Activated CD8-positive, alpha-beta T cell treated with anti-CD3 and anti-CD28 coated beads for 36 hours (primary cell): Measurements from ENCODE around the gene DDX1. TPM values are rescaled to one million over a fixed set of nuclear protein-coding genes. Genes with fewer than 3 reads are reported as not detected.

Experiments
- ATAC-seq: fragments of 200-7000 bp; cut with Tn5 transposase; one replicate; pipeline ENCODE4 v1.10.0; 2021; ENCODE audit warnings: mild to moderate bottlenecking, moderate library complexity
- CTCF ChIA-PET: fragments of 350-600 bp; sonication (Branson Sonifier 250); formaldehyde crosslinking; loops from one replicate; lab custom pipeline; 2021; ENCODE audit warnings: antibody characterized with exemption; lab: Charles Lee
- POLR2A ChIA-PET: fragments of 350-600 bp; sonication (Branson Sonifier 250); formaldehyde crosslinking; loops from one replicate; lab custom pipeline; 2021; ENCODE audit warnings: antibody characterized with exemption; lab: Charles Lee
- DNase-seq: peaks from one replicate; pipeline ENCODE4 v3.0.0-alpha.2; 2020
- H3K27ac Mint-ChIP-seq: one replicate; pipeline ENCODE4 v1.8.0; 2021; ENCODE audit warnings: mild to moderate bottlenecking, mixed read lengths
- H3K27me3 Mint-ChIP-seq: one replicate; pipeline ENCODE4 v1.8.0; 2021; ENCODE audit warnings: mixed read lengths
- H3K36me3 Mint-ChIP-seq: one replicate; pipeline ENCODE4 v1.8.0; 2021; ENCODE audit warnings: low read depth, mixed read lengths
- H3K4me1 Mint-ChIP-seq: one replicate; pipeline ENCODE4 v1.8.0; 2021; ENCODE audit warnings: low read depth, mixed read lengths
- H3K4me3 Mint-ChIP-seq: one replicate; pipeline ENCODE4 v1.8.0; 2021; ENCODE audit warnings: mild to moderate bottlenecking, moderate library complexity, mixed read lengths
- H3K9me3 Mint-ChIP-seq: one replicate; pipeline ENCODE4 v1.8.0; 2021; ENCODE audit warnings: mixed read lengths
- intact Hi-C: fragments of 100-400 bp; cut with micrococcal nuclease; formaldehyde crosslinking; loops from one replicate; pipeline ENCODE4 v1.10.0; 2022
- total RNA-seq, 2 experiments: library from RNA; stranded (reverse); gene quantifications; one replicate each; pipeline ENCODE4 v1.2.3, GENCODE V29; 2021
- TF ChIP-seq, protein P1 (sequence below): fragments of 200-600 bp; IDR thresholded peaks from one replicate; pipeline ENCODE4 v1.8.0; 2022; ENCODE audit warnings: antibody characterized with exemption, mild to moderate bottlenecking

The DDX1 gene
- total RNA-seq, 2 experiments from 2014 or later: 90.3 to 92.5 TPM

DNA sequence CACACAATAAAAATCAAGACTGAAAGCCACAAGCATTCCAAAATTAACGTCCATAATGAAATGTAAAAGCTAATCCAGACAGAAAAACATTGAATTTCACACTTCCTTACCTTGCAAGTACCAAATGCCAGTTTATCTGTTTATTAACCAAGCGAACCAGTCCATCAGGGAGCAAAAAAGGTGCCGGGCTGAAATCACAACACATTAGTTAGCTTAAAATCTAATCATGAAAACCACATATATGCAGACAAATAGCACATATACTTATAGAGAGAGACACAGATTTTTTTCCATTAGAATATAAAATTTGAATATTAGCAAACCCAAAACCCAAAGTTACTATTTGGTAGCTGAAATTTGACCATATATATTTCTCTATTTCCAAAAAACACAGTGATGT lies 37.7 kb upstream of the DDX1 start:
- ChIA-PET CTCF (interaction anchor here (0.7 to 2.9 kb wide), 2 partner anchors 23 to 25 kb away, joined by 3 to 13 read pairs; no protein-coding TSS in a partner anchor), POLR2A (no interaction called here)
- ATAC-seq (no peak), DNase-seq (no peak)
- H3K4me3 Mint-ChIP-seq: no peak overlapping the region
- H3K4me1 Mint-ChIP-seq: peaks cover 12% of the 10 kb centered on the region
- peaks cover 21% of the 10 kb centered on the region for H3K36me3 Mint-ChIP-seq
- intact Hi-C loops: no loop called here
- TF ChIP-seq, protein P1, sequence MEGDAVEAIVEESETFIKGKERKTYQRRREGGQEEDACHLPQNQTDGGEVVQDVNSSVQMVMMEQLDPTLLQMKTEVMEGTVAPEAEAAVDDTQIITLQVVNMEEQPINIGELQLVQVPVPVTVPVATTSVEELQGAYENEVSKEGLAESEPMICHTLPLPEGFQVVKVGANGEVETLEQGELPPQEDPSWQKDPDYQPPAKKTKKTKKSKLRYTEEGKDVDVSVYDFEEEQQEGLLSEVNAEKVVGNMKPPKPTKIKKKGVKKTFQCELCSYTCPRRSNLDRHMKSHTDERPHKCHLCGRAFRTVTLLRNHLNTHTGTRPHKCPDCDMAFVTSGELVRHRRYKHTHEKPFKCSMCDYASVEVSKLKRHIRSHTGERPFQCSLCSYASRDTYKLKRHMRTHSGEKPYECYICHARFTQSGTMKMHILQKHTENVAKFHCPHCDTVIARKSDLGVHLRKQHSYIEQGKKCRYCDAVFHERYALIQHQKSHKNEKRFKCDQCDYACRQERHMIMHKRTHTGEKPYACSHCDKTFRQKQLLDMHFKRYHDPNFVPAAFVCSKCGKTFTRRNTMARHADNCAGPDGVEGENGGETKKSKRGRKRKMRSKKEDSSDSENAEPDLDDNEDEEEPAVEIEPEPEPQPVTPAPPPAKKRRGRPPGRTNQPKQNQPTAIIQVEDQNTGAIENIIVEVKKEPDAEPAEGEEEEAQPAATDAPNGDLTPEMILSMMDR: no peak
- H3K27ac Mint-ChIP-seq: no peak overlapping the region
- H3K27me3 Mint-ChIP-seq: no peaks in the 10 kb centered on the region
- H3K9me3 Mint-ChIP-seq: no peaks in the 10 kb centered on the region

GRCh38 chr2:15554525-15555218 lies 37.0 kb upstream of the DDX1 start:
- intact Hi-C loops: no loop called here
- peak overlapping the region; percentile 4 for H3K27ac Mint-ChIP-seq
- no peaks in the 10 kb centered on the region for H3K9me3 Mint-ChIP-seq
- CTCF ChIA-PET: interaction anchor here (2.9 kb wide), 1 partner anchor 23 kb away, joined by 13 read pairs; no protein-coding TSS in a partner anchor
- peaks cover 16% of the 10 kb centered on the region for H3K36me3 Mint-ChIP-seq
- DNase-seq (no peak), ATAC-seq (no peak)
- no peak overlapping the region for H3K4me3 Mint-ChIP-seq
- H3K27me3 Mint-ChIP-seq: no peaks in the 10 kb centered on the region
- POLR2A ChIA-PET: no interaction called here
- TF ChIP-seq, protein P1: no peak
- peaks cover 19% of the 10 kb centered on the region for H3K4me1 Mint-ChIP-seq

- TF ChIP-seq, protein P1: no peak
- no peak overlapping the region for H3K27ac Mint-ChIP-seq
- H3K27me3 Mint-ChIP-seq: no peaks in the 10 kb centered on the region
- CTCF ChIA-PET: interaction anchor here (3.5 kb wide), 1 partner anchor 9 kb away, joined by 12 read pairs; no protein-coding TSS in a partner anchor
- no peak for DNase-seq
- no peak for ATAC-seq
- H3K4me1 Mint-ChIP-seq: peaks cover 25% of the 10 kb centered on the region
- H3K9me3 Mint-ChIP-seq: no peaks in the 10 kb centered on the region
- peaks cover 16% of the 10 kb centered on the region for H3K36me3 Mint-ChIP-seq
- POLR2A ChIA-PET: interaction anchor here (0.6 kb wide), 1 partner anchor 165 kb away, joined by 3 read pairs; no protein-coding TSS in a partner anchor
- H3K4me3 Mint-ChIP-seq: no peak overlapping the region
- intact Hi-C loops: no loop called here
These were observed 35.9 kb upstream of the DDX1 start for GRCh38 chr2:15555760-15556193.

DNA sequence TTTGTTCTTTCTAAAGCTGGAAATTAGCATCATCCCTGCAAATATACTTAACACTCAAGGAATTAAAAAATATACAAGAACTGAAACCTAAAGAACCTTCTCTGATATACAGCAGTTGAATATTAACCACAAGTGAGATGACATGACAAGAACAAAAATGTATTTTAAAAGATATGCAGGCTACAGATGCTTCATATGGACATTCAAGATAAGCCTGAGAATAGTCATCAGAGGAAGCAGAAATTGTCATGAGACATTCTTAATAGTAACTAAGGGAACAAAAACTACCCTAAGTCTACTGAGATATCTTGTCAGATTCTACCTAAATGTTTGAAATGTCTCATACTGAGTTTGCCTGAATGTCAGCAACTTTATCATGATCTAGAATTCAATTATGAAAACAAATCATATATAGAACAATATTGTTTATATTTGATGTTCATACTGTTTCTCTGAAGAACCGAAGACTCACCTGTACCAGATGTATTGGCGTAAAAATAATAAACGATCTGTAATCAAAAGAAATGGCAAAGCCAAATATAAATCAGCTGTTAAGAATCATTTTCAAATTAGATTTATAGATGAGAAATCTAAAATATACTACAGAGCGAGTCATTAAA lies 35.2 kb upstream of the DDX1 start:
- Mint-ChIP-seq H3K4me3 (no peak overlapping the region), H3K27ac (no peak overlapping the region), H3K36me3 (peaks cover 16% of the 10 kb centered on the region), H3K9me3 (no peaks in the 10 kb centered on the region), H3K27me3 (no peaks in the 10 kb centered on the region), H3K4me1 (peaks cover 25% of the 10 kb centered on the region)
- TF ChIP-seq, protein P1: no peak
- no peak for DNase-seq
- ChIA-PET CTCF (interaction anchor here (3.5 kb wide), 1 partner anchor 10 kb away, joined by 12 read pairs; no protein-coding TSS in a partner anchor), POLR2A (interaction anchor here (0.6 kb wide), 1 partner anchor 164 kb away, joined by 3 read pairs; no protein-coding TSS in a partner anchor)
- no peak for ATAC-seq
- intact Hi-C loops: no loop called here
